Activated CD4-positive, alpha-beta T cell treated with anti-CD3 and anti-CD28 coated beads for 24 hours (primary cell): Measurements from ENCODE around the gene RIMOC1.
"Not testable (repeated sequence)": the region's sequence is repeated elsewhere in the genome, so short reads cannot be mapped to it uniquely, and the experiment has no call there.

ENCODE experiments used
- DNase-seq, 2 donors: peaks; one replicate each; pipeline ENCODE4 v3.0.0-alpha.2; 2020; ENCODE audit warnings: low read depth in 2 of 2

The RIMOC1 gene

DNA sequence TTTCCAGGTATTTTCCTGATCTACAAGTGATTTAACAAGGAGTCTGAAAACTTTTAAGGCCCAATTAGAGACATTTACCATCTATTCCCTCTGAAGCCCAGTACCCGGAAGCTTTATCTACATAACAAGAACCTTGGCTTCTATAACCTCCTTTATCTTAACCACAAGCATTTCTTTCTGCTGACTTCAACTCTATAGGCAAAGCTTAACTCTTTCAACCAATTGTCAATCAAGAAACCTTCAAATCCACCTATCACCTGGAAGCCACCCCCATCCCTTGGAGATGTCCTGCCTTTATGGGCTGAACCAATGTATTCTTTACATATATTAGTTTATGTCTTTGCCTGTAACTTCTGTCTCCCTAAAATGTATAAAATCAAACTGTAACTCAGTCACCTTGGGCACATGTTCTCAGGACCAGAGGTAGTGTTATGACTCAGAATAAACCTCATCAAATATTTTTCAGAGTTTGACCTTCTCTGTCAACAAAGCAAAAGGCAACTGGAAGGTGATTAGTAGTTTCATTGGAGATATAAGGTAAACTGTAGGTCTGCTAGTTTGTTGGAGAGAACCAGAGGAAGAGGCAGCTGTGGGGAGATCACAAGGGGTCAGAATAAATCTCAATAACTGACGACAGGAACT, 13.0 kb upstream of the RIMOC1 start:
- DNase-seq, result no peak

DNA sequence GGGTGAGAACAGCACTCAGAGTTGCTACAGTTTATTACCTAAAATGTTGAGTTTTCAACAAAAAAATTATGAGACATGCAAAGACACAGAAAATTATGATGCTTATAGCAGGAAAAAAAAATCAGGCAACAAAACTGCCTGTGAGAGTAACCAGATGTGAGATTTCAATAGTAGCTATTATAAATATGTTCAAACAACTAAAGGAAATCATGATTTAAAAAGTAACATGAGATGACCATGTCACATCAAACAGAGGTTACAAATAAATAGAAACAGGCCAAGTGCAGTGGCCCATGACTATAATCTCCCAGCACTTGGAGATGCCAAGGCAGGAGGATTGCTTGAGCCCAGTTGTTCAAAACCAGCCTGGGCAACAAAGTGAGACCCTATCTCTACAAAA, 12.1 kb upstream of the RIMOC1 start:
- no peak for DNase-seq

DNA sequence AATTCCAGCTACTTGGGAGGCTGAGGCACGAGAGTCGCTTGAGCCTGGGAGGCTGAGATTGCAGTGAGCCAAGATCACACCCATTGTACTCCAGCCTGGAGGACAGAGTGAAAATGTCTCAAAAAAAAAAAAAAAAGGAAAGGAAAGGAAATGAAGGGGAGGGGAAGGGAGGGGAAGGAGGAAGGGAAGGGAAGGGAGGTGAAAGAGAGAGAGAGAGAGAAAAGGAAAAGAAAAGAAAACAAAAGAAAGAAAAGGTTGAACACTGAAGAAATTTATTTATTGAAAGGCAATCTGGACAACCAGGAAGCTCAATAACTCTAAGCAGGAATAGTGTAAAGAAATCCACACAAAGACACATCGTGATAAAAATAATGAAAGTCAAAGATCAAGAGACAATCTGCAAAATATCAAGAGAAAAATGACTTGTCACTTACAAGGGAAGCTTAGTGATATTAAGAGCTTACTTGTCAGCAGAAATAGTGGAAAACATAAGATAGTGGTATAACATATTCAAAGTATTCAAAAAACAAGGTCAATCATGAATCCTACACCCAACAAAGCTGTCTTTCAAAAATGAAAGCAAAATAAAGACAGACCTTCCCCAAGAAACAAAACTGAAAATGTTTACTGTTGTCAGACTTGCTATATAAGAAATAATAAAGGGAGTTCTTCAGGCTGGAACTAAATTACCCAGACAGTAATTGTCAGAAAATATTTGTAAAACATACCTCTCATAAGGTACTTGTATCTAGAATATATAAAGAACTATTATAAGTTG, 10.9 kb upstream of the RIMOC1 start:
- no peak for DNase-seq

DNA sequence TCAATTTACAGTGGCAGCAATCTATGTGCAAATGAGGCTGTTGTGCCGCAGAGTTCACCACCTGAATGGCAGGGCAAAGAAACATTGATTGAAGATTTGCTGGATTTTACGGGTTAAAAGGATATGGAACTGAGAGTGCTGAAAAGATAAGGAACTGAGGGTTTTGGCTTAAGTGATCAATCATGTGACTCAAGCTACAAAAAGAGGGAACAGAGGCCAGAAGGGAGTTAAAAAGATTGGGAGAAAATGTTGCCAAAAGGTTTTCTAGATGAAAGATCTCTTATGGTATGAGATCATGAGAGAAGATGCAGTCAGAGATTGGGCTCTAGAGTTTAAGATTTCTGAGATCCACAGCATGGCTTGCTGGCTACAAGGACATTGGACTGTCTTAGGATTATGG, 7.9 kb upstream of the RIMOC1 start:
- no peak for DNase-seq

DNA sequence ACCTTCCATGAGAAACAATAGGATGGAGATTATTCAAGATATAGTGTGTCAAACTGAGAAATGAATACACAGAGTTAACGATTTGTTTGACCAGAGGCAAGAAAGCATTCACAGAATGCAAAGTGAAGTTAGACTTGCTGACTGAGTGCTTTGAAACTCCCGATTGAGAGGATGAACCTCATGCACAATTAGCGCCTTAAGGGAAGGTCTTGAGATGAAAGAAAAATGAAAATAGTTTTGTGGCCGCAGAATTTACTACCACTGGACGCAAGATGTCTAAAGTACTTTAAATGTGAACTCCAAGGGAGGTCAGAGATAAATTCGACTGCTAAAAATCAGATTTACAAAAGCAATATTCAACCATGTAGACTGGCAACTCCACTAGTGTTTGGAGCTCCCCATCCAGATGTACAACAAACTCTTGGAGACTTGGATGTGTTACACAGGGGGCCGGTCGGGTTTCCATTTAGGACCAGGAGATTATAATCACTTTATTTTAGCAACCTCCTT, 707 bp upstream of the RIMOC1 start:
- DNase-seq, result no peak

DNA sequence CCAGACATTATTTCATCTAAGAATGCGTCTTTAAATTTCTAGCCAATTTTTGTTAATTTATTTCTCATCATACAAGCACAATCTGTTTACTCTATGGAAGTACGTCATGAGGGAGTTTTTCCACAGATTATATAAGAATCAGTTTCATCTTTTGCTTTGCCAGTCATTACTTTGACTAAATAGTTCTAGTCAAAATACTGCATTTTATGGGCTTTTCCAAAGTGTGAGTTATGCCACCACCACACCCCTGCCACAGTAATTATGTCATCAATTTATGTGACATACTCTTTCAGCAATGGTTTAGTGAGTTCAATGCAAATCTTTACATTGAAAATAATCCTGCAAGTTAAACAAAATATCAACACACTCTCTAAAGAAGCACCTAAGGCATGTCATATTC, 2.0 kb downstream of the RIMOC1 start:
- no peak for DNase-seq

DNA sequence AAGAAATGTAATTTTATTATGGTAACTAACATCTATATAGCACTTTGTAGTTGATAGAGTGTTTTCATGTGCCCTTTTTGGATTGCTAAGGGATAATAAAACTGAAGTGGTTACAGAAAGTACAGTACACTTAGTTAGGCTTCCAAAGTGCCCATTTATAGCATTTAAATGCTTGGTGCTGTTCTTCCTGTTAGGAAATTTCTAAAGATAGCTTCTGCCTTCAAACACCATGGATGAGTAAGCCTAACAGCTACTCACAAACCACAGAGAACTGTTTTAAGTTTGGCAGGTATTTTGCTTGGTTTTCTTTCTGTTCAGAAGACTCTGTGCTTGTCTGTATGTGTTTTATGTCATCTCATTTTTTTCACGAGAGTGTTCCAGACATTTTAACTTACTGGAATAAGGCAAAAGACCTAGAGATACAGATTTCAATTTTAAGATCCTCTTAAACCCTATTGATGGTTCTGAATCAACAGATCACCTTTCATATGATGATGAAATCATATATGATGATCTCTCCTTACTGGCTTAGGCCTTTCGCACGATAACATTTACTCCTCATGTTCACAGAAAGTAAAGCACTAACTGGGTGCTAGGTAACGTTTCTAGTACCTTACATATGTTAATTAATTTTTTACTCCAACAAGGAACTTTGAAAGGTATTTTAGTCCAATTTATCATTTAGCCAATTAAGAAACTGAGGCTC, 4.4 kb downstream of the RIMOC1 start:
- no peak for DNase-seq

DNA sequence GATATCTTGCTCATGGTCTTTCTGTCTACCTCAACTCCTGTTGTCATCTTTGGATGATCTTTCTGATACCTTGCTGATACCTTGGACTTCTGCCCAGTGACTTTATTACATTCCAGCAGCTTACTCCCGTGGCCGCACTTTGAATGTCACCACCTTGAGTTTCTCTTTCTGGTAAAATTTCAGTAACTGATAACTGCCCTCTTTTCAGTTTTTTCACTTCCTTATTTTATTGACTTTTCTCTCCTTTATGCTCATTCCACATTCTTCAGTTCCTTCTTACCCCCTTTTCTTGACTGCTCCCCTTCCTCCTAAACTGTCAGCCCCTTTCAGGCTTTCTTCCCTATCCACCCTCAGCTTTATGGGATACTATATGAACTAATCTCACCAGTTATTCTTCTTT, 14.0 kb downstream of the RIMOC1 start:
- DNase-seq, result no peak

DNA sequence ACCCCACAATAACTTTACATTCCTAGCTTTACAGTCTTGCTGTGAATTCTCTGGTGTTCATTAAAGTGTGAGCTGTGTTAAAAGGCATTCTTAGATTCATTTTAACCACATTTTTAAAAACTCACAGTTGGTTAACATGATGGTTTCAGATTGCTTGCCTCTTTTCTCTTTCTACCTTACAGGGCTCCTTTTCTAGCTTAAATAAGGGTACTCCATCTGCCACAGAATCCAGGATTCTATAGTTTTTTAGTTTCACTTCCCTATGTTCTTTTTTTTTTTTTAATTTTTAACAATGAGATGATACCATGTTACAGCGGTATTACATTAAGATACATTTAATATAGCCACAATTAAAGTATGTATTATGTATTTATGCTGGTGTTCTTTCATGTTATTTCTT, 17.0 kb downstream of the RIMOC1 start:
- no peak for DNase-seq

DNA sequence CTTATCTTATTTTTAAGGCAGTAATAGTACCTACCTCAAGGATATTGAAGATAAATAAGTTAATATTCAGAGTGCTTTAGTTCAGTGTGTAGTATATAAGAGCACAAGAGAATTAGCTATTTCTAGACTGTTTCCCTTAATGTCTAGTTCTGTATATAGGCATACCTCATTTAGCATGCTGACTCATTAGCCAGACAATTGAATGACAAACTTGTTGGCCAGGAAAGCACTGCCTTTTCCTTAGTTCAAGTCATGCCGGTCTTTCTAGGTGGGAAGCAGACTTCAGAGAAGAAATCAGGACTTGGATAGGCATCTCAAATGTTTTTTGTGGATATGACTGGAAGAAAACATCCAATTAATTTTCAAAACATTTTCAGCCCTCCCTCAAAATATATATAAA, 17.7 kb downstream of the RIMOC1 start:
- DNase-seq, result no peak

DNA sequence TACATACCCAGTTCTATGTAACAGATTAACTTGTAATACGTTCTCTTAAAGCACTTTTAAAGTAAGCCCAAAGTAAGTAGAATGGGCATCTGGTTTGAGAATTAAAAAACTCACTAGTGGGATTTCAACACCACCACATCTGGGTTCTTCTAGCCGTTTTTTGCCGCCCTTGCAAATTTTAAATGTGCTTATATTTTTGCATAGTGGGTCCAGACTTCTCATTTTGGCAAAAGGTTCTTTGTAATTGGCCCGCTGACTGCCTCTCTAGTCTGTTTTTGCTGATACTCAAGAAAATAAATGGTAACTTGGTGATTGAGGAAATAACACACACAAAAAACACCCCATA, 20.4 kb downstream of the RIMOC1 start:
- DNase-seq, result no peak

DNA sequence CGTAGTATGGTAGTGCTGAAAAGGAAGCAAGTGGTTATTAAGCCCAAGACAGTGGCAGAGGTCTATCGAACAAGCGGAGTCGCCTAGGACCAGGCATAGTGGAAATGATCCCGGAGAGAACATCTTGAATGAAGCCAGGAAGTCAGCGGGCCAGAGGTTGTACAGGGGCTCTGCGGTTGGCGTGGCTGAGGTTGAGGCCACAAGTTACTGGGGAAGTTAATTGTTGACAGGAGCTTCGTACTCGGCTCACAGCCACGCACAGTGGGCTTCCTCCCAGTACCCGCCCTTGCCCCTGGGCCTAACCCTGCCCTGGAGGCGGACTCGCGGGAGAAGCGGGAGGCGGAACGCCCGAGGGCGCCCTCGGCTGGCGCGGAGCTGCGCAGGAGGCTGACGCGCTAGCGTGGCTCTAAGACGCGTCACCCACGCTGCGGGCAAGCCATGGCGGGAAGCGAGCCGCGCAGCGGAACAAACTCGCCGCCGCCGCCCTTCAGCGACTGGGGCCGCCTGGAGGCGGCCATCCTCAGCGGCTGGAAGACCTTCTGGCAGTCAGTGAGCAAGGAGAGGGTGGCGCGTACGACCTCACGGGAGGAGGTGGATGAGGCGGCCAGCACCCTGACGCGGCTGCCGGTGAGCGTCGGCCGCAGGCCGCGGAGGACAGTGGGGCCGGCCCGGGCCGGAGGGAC, 20.9 kb downstream of the RIMOC1 start, which contains the start of gene FBXO4:
Gene FBXO4 (plus strand): TSS at position 410 of the 683 bp plus-strand sequence. CDS start 29 bp downstream, at position 439.
- peak; percentile 77 to 80 for DNase-seq

DNA sequence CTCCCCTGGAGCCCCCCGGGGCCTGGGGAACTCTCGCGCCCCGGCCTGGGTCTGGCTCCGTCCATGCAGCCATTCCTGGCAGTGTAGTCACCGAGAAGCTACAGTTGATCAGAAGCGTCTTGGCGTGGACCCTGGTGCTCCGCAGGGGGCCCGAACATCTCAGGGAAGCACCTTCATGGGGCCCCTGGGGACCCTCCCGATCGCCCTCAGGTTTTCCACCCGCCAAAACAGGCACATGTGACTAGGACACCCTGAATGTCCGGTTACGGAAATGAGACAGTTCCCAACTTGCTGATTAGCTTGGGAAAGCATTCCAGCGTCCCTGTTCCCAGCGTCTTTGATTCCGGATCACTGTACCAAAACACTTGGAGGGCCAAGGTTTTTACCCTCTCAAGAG, 21.4 kb downstream of the RIMOC1 start:
- peak; percentile 7 to 16 for DNase-seq

DNA sequence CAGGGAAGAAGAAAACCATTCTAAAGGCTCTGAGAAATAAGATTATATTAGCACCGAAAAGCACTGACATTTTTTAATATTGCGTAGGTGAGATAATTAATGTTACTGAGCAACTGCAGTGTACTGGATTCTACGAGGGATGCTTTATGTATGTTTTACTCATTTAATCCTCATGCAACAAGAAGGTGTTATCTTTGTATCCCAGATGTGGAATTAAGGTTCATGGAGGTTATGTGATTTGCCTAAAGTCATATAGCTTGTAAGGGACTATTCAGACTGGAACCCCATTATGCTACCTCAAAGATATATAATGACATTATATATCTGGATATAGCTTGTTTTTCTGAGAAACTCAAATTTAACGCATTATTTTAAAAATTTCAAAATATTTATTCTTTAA, 23.5 kb downstream of the RIMOC1 start:
- no peak for DNase-seq

DNA sequence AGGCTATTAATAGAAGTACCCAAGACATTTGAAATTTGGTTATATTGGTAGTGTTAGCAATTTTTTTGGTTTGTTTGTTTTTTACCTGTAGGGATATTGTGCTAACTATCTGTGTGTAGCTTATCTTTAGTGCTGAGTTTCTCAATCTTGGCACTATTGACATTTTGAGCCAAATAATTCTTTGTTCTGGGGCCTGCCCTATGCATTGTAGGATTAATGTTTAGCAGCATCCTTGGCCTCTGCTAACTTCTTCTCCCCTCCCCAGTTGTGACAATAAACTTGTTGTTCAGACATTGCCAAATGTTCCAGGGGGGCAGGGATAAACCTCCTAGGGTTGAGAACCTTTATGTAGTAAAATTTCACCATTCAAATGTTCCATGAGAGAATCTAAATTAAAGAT, 24.9 kb downstream of the RIMOC1 start:
- DNase-seq, result no peak

DNA sequence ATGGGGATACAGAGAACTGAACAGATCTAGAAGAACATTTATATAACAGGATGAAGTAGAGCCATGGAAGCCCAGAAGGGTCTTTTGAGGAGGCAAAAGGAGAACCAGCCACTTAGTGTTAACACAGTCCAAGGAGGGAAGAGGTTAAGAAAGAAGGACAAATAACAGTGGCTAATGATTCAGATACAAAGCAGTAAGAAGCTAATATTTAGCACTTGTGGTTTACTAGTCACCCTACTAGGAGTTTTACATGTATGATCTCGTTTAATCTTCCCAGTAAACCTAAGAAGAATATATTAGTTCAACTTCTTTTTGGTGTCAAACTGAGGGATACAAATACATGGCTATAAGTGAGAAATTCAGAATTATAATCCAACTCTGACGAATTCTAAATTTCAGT, 28.6 kb downstream of the RIMOC1 start:
- no peak for DNase-seq

DNA sequence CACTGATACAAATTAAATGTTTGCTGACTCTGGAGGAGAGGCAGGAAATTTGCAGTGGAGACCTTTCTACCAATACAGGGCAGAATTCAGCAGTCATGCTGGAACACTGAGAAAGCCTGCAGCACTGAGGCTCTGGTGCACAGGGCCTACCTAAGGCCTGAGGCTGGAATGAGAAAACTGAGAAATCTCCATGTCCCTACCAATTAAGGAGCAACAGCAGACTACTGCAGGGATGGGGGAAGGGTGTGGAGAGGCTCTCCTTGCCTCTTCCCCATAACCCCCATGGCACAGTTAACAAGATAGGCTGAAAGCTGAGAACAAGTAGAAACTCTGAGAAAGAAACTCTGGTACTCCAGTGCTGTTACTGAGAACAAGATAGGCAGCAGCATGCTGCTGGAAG, 31.4 kb downstream of the RIMOC1 start:
- no peak for DNase-seq

DNA sequence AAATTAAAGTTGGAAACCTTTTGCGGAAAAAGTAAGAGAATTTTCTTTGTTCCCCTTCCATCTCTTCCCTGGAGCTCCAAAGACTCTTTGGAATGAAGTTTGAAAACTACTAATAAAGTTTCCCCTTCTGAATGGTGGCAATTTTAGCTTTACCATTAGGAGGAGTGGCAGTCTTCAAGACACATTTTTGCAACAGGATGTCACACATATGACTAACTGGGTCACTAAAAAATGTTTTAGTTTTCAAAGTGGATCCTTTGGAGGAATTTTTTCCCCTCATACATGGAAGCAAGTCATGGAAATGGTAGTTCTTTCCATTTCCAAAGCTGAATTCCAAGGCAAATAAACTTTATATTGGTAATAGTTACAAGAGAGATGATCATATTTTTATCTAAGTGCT, 36.5 kb downstream of the RIMOC1 start:
- no peak for DNase-seq

DNA sequence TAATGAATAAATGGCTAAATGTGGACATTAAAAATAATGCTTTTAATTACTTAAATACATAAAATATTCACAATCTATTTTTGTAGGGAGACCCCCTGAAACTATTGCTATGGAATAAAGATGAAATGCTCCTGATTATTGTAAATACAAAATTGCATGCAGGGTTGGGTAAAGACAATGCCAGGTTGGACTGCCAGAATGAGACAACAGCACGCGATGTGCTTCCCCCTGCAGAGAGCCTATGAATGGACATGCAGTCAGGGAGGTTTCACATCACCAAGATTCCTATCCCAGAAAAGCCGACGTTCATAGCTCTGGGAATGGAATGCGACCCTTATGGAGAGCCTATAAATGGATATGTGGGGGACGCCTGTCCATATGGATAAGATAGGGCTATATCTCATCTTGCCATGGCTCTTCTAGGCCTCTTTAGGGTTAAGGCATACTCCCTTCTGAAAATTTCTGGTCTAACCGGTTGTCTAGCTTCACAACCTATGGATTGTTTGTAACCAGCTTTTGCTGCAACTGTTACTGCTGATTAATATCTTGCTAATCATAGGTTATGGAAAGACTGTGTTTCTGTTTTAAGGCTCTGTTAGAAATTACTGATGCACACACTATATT, 41.3 kb downstream of the RIMOC1 start:
- not testable (repeated sequence) for DNase-seq

DNA sequence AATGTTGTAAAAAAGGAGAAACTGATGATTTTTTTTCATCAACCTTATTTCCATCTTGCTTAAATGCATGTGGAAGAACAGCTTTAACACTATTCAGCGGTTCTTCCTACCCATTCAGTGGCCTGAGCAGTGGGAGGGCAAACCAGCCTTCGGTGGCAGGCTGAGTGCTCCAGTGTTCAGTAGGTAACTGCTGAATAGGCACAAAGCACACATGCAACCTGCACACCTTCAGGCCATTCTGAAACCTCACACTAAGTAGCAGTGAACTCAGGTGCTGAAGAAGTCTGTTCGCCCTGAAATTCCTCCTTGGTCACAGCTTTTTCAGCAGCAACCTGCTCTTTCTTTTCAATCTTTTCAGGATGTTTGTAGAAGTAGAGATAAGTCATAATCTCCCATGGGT, 47.1 kb downstream of the RIMOC1 start:
- no peak for DNase-seq
